Tibial nerve (tissue), 3 donors: ENCODE data around the gene EXD2.

ENCODE experiments used
- POLR2A ChIP-seq, 2 donors: fragments of 450-650 bp; IDR thresholded peaks; one replicate each; pipeline ENCODE4 v1.6.1; 2017; ENCODE audit warnings: antibody characterized with exemption in 2 of 2, mild to moderate bottlenecking in 2 of 2, moderate library complexity in 2 of 2
- TF ChIP-seq, protein P1 (sequence below), 5 experiments: fragments of 200-600 bp in 3 of 5; fragments of 450-650 bp in 2 of 5; sonication (generic) in 3 of 5; IDR thresholded peaks; one replicate each; pipeline ENCODE4 v1.5.1; 2016 to 2019; ENCODE audit warnings: antibody characterized with exemption in 5 of 5, mild to moderate bottlenecking in 3 of 5, moderate library complexity in 2 of 5

DNA sequence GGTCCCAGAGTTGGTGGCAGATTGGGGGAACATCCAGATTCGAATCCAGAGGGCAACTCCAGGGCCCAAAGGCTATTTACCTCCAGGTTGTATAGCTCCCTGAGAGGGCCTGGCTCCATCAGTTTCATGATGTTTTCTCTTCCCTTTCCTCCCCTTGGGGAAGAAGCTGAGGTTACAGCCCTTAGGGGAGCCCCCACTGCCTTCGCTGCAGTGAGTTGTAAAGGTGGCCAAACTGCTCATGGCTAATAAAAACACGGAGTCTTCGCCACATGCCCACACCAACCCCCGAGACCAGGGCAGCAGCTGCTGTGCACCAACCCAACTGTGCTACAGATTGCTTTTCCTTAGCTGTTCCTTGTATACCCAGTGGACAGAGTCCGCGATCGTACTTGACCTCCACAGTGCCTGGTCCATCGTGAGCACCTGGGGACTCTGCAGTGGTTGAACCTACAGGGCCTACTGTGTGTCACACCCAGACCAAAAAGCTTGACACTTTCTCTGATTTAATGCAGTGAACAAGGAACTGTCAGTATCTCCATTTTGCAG is 89.5 kb downstream of the EXD2 start:
- no peak for TF ChIP-seq POLR2A (IDR thresholded peaks at IDR 0.05)
- TF ChIP-seq, protein P1, sequence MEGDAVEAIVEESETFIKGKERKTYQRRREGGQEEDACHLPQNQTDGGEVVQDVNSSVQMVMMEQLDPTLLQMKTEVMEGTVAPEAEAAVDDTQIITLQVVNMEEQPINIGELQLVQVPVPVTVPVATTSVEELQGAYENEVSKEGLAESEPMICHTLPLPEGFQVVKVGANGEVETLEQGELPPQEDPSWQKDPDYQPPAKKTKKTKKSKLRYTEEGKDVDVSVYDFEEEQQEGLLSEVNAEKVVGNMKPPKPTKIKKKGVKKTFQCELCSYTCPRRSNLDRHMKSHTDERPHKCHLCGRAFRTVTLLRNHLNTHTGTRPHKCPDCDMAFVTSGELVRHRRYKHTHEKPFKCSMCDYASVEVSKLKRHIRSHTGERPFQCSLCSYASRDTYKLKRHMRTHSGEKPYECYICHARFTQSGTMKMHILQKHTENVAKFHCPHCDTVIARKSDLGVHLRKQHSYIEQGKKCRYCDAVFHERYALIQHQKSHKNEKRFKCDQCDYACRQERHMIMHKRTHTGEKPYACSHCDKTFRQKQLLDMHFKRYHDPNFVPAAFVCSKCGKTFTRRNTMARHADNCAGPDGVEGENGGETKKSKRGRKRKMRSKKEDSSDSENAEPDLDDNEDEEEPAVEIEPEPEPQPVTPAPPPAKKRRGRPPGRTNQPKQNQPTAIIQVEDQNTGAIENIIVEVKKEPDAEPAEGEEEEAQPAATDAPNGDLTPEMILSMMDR (IDR thresholded peaks at IDR 0.05), result no peak
